HepG2 (cell line): Measurements from ENCODE around the gene EIF1AD. TPM values are rescaled to one million over a fixed set of nuclear protein-coding genes. Genes with fewer than 3 reads are reported as not detected.

ENCODE experiments used
- ATAC-seq: fragments of 200-7000 bp; cut with Tn5 transposase; 3 replicates; pipeline ENCODE4 v1.9.1; 2020; ENCODE audit warnings: mild to moderate bottlenecking, moderate library complexity
- BruUV-seq: library from RNA; stranded (reverse); fragments of 400-500 nt; replicated peaks from 2 replicates; lab custom pipeline; 2021; lab: Mats Ljungman, UMichigan
- CTCF ChIA-PET: fragments of 300-600 bp; formaldehyde crosslinking; extraction: SDS; loops from one replicate; lab custom pipeline; 2021; ENCODE audit warnings: low total read pairs, inconsistent platforms, low intra/inter-chr PET ratio; lab: Yijun Ruan, JAX
- POLR2A ChIA-PET: fragments of 350-600 bp; sonication (Branson Sonifier 250); formaldehyde crosslinking; loops from one replicate; lab custom pipeline; 2020; ENCODE audit warnings: antibody characterized with exemption, inconsistent platforms; lab: Yijun Ruan, JAX
- DNase-seq: peaks from one replicate; pipeline ENCODE4 v3.0.0-alpha.2; 2015; ENCODE audit warnings: low spot score
- FAIRE-seq: peaks from 3 replicates; lab custom pipeline; 2011; peaks lifted over from hg19 to GRCh38; lab: Jason Lieb, UNC
- H2AFZ ChIP-seq: one replicate; pipeline ENCODE4 v1.6.1; 2011; ENCODE audit warnings: low read length, inconsistent platforms
- H3K27ac ChIP-seq: fragments of 300-600 bp; 3 replicates; pipeline ENCODE4 v1.8.0; 2011; ENCODE audit warnings: mixed run types, mild to moderate bottlenecking, mixed read lengths, low read length, inconsistent platforms; ENCODE audit not compliant: insufficient read depth; ENCODE audit errors: extremely low read length
- H3K27me3 ChIP-seq, 2 experiments: fragments of 200-600 bp in 1 of 2; 2 replicates in 1 of 2; 3 replicates in 1 of 2; pipeline versions ENCODE4 v1.6.0 to v1.8.0; 2011; ENCODE audit warnings: low read length in 2 of 2, mild to moderate bottlenecking in 2 of 2, moderate library complexity in 2 of 2, inconsistent platforms in 1 of 2; ENCODE audit not compliant: insufficient read depth in 2 of 2, control insufficient read depth in 1 of 2
- H3K36me3 ChIP-seq, 2 experiments: fragments of 200-600 bp in 1 of 2; replicated peaks in 1 of 2; 2 replicates in 1 of 2; 3 replicates in 1 of 2; pipeline versions ENCODE4 v1.5.1 to v1.8.0; 2011; ENCODE audit warnings: low read length in 2 of 2, inconsistent platforms in 1 of 2; ENCODE audit not compliant: insufficient read depth in 2 of 2, control insufficient read depth in 1 of 2
- H3K4me1 ChIP-seq: 2 replicates; pipeline ENCODE4 v1.5.1; 2012; ENCODE audit warnings: low read length, inconsistent platforms; ENCODE audit not compliant: insufficient read depth
- H3K4me2 ChIP-seq: 2 replicates; pipeline ENCODE4 v1.6.0; 2011; ENCODE audit warnings: low read depth, low read length, inconsistent platforms
- H3K4me3 ChIP-seq, 3 experiments: fragments of 200-600 bp in 1 of 3; sonication (generic), shearing (Covaris generic) in 1 of 3; replicated peaks in 1 of 3; 2 replicates each; pipeline ENCODE4 v1.5.1; 2011 to 2016; ENCODE audit warnings: low read length in 3 of 3, inconsistent platforms in 2 of 3, low read depth in 2 of 3, mild to moderate bottlenecking in 2 of 3, control low read depth in 1 of 3, mixed read lengths in 1 of 3; ENCODE audit not compliant: insufficient read depth in 1 of 3
- H3K79me2 ChIP-seq: one replicate; pipeline ENCODE4 v1.6.1; 2011; ENCODE audit warnings: low read length, inconsistent platforms; ENCODE audit not compliant: insufficient read depth
- H3K9ac ChIP-seq: 2 replicates; pipeline ENCODE4 v1.6.0; 2011; ENCODE audit warnings: mild to moderate bottlenecking, low read depth, low read length, inconsistent platforms; ENCODE audit not compliant: insufficient read depth
- H3K9me3 ChIP-seq: 2 replicates; pipeline ENCODE4 v1.5.1; 2012; ENCODE audit warnings: mild to moderate bottlenecking, low read length
- H4K20me1 ChIP-seq: 2 replicates; pipeline ENCODE4 v1.6.0; 2011; ENCODE audit warnings: inconsistent platforms, mild to moderate bottlenecking, low read length, moderate library complexity; ENCODE audit not compliant: insufficient read depth
- DR1 ChIP-seq: sonication (generic); formaldehyde crosslinking; IDR thresholded peaks from 2 replicates; pipeline ENCODE4 v1.8.0; 2021; ENCODE audit warnings: mild to moderate bottlenecking, missing genetic modification reagents, inconsistent platforms
- JUNB ChIP-seq: sonication (generic); formaldehyde crosslinking; IDR thresholded peaks from 2 replicates; pipeline ENCODE4 v1.8.0; 2022; ENCODE audit warnings: missing genetic modification reagents, mild to moderate bottlenecking, borderline replicate concordance
- RNF2 ChIP-seq: fragments of 450-650 bp; conservative IDR thresholded peaks from 2 replicates; pipeline ENCODE4 v1.6.1; 2016; ENCODE audit warnings: low read depth
- U2AF1 ChIP-seq: fragments of 200-400 bp; formaldehyde crosslinking; optimal IDR thresholded peaks from 2 replicates; pipeline ENCODE3; 2017; ENCODE audit warnings: mild to moderate bottlenecking, low read depth, low read length
- ZNF687 ChIP-seq: sonication (generic); formaldehyde crosslinking; IDR thresholded peaks from 2 replicates; pipeline ENCODE4 v1.5.1; 2020; ENCODE audit warnings: mild to moderate bottlenecking, missing genetic modification reagents, moderate library complexity
- WGBS: methylation state at CpG from one replicate; pipeline ENCODE4 v1.1.6; 2017; ENCODE audit warnings: low lambda C conversion rate; 5-methylcytosine and 5-hydroxymethylcytosine counted together
- in situ Hi-C: cut with HindIII; loops from 2 replicates; pipeline ENCODE4 v1.10.0; 2017; ENCODE audit warnings: low pct_unique_long_range_greater_than_20kb; ENCODE audit not compliant: extremely low pct_ligation_motif_present
- intact Hi-C: fragments of 100-400 bp; cut with micrococcal nuclease; formaldehyde crosslinking; loops from one replicate; pipeline ENCODE4 v1.10.0; 2022; ENCODE audit not compliant: unreplicated experiment
- polyA plus RNA-seq, 8 experiments: library from polyadenylated mRNA; depleted of rRNA in 3 of 8; stranded (reverse) in 7 of 8; unstranded in 1 of 8; fragments of >200 nt; fragmentation: Illumina TruSeq in 4 of 8; extraction: Trizol in 4 of 8; gene quantifications; 2 replicates each; pipeline versions ENCODE4 v1.2.1 to v1.2.3, GENCODE V29; 2011 to 2016; ENCODE audit warnings: low read depth in 4 of 8, missing spikeins in 1 of 8, mixed read lengths in 1 of 8; ENCODE audit not compliant: insufficient read depth in 1 of 8
- total RNA-seq, 5 experiments: library from RNA; depleted of rRNA; stranded (reverse); fragments of >200 nt; fragmentation: Illumina TruSeq; extraction: Trizol; gene quantifications; 2 replicates each; pipeline ENCODE4 v1.2.3, GENCODE V29; 2016; ENCODE audit warnings: low read depth in 1 of 5
- TF ChIP-seq, protein P1 (sequence below): sonication (generic); formaldehyde crosslinking; IDR thresholded peaks from 2 replicates; pipeline ENCODE4 v1.5.1; 2020; ENCODE audit warnings: missing genetic modification reagents, mild to moderate bottlenecking, borderline replicate concordance

EIF1AD gene
- total and polyA plus RNA-seq, 2 of the 13 experiments (the other 11 are each of a cell fraction or from before 2014, with no cell fraction given): 18.2 to 30.8 TPM

GRCh38 chr11:65954771-65955170 is 47.2 kb downstream of the EIF1AD start (continued):
- TF ChIP-seq, protein P1, sequence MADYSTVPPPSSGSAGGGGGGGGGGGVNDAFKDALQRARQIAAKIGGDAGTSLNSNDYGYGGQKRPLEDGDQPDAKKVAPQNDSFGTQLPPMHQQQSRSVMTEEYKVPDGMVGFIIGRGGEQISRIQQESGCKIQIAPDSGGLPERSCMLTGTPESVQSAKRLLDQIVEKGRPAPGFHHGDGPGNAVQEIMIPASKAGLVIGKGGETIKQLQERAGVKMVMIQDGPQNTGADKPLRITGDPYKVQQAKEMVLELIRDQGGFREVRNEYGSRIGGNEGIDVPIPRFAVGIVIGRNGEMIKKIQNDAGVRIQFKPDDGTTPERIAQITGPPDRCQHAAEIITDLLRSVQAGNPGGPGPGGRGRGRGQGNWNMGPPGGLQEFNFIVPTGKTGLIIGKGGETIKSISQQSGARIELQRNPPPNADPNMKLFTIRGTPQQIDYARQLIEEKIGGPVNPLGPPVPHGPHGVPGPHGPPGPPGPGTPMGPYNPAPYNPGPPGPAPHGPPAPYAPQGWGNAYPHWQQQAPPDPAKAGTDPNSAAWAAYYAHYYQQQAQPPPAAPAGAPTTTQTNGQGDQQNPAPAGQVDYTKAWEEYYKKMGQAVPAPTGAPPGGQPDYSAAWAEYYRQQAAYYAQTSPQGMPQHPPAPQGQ (CRISPR knock-in tag): no peak

- ATAC-seq: no peak
- Histone ChIP-seq H3K27ac (no peak overlapping the region), H3K9ac (no peak overlapping the region), H3K4me1 (peaks cover 56% of the 10 kb centered on the region), H3K27me3 (no peaks in the 10 kb centered on the region)
- FAIRE-seq: no peak
- WGBS: 97% methylated on average over 11 of the region's 20 CpGs
- in situ Hi-C loops: no loop called here
- intact Hi-C loops: no loop called here
- BruUV-seq: no TSS peak
- TF ChIP-seq RNF2: no peak
- no peak for TF ChIP-seq JUNB (CRISPR knock-in tag)
- TF ChIP-seq U2AF1: no peak
- TF ChIP-seq ZNF687 (CRISPR knock-in tag): peak; percentile 39; the same call in 1 of the 2 replicates
- TF ChIP-seq DR1 (CRISPR knock-in tag): no peak
- TF ChIP-seq, all 625 proteins: peak for 1
- CTCF ChIA-PET: no interaction called here
- no peak for DNase-seq
- no peak overlapping the region for H3K4me2 ChIP-seq
- no peak overlapping the region for H2AFZ ChIP-seq
- POLR2A ChIA-PET: interaction anchor here (0.6 to 1.4 kb wide), 2 partner anchors 18 to 38 kb away, joined by 3 read pairs; no protein-coding TSS in a partner anchor
- H3K4me3 ChIP-seq: no peak overlapping the region
- H3K9me3 ChIP-seq: no peaks in the 10 kb centered on the region
- no peaks in the 10 kb centered on the region for H3K36me3 ChIP-seq
- H4K20me1 ChIP-seq: no peaks in the 10 kb centered on the region
- H3K79me2 ChIP-seq: no peaks in the 10 kb centered on the region
Measured at GRCh38 chr11:65953471-65953870, 48.5 kb downstream of the EIF1AD start.
